Lower leg skin (tissue), 3 donors: ENCODE results near the gene ETS1.

Experiments used
- POLR2A ChIP-seq, 2 donors: fragments of 450-650 bp; IDR thresholded peaks; one replicate each; pipeline ENCODE4 v1.6.1; 2016 to 2017; ENCODE audit warnings: antibody characterized with exemption in 2 of 2, mild to moderate bottlenecking in 1 of 2, moderate library complexity in 1 of 2
- TF ChIP-seq, protein P1 (sequence below), 3 donors: fragments of 450-650 bp; IDR thresholded peaks; one replicate each; pipeline ENCODE4 v1.5.1; 2016; ENCODE audit warnings: antibody characterized with exemption in 3 of 3, mild to moderate bottlenecking in 3 of 3, moderate library complexity in 2 of 3

DNA sequence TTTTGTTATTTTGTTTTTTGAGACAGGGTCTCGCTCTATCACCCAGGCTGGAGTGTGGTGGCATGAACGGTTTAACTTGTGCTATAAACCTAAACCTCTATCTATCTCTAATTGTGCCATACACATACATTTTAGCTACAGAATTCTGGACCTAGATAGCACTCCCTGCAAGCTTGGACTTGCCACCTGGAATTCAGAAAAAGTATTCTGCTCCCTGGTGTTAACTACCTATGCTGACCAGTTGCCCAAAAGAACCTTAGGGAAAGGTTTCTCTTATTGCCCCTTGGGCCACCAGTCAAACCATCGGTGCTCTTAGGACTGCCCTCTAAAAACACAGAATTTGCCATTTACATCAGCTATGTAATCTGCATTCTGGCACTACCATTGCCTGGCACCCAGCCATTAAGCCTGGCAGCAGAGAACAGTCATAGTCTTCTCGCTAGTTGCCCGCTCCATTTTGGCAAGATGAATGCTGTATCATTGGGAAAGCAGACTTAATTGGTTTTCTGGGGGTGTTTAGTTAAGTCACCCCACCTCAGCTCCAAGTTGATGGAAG, 55.3 kb downstream of the ETS1 start:
- TF ChIP-seq, protein P1, sequence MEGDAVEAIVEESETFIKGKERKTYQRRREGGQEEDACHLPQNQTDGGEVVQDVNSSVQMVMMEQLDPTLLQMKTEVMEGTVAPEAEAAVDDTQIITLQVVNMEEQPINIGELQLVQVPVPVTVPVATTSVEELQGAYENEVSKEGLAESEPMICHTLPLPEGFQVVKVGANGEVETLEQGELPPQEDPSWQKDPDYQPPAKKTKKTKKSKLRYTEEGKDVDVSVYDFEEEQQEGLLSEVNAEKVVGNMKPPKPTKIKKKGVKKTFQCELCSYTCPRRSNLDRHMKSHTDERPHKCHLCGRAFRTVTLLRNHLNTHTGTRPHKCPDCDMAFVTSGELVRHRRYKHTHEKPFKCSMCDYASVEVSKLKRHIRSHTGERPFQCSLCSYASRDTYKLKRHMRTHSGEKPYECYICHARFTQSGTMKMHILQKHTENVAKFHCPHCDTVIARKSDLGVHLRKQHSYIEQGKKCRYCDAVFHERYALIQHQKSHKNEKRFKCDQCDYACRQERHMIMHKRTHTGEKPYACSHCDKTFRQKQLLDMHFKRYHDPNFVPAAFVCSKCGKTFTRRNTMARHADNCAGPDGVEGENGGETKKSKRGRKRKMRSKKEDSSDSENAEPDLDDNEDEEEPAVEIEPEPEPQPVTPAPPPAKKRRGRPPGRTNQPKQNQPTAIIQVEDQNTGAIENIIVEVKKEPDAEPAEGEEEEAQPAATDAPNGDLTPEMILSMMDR (IDR thresholded peaks at IDR 0.05) = no peak
- TF ChIP-seq POLR2A (IDR thresholded peaks at IDR 0.05) = no peak
